ENCODE results near the gene MAP2K3.
"Not testable (repeated sequence)": the region's sequence is repeated elsewhere in the genome, so short reads cannot be mapped to it uniquely, and the experiment has no call there.

- not testable (repeated sequence) for TF ChIP-seq EP300 (IDR thresholded peaks at IDR 0.05; ENCODE audit: low read depth); POLR2AphosphoS5 (IDR thresholded peaks at IDR 0.05); POLR2A (IDR thresholded peaks at IDR 0.05); CTCF (IDR thresholded peaks at IDR 0.05)
Observed at GRCh38 chr17:21321061-21321460, 36.5 kb downstream of the MAP2K3 start.

Measured in transverse colon (tissue), 4 donors.